ENCODE results near the gene RANBP3.
A peak's percentile ranks its signal among the peaks of the same experiment; 100 is the strongest.
"Not testable (repeated sequence)": the region's sequence is repeated elsewhere in the genome, so short reads cannot be mapped to it uniquely, and the experiment has no call there.

The RANBP3 gene

DNA sequence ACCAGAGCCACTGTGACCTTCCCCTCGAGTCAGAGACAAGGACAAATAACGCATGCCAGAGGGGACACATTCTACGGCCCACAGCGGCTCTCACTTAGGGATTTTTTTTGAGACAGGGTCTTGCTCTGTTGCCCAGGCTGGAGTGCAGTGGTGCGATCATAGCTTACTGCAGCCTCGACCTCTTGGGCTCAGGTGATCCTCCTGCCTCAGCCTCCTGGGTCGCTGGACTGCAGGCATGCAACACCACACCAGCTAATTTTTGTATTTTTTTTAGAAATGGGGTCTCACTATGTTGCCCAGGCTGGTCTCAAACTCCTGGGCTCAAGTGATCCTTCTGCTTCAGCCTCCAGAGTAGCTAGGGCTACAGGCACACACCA lies 28.1 kb upstream of the RANBP3 start:
- DNase-seq, result not testable (repeated sequence)

- no peak for DNase-seq
Observed at GRCh38 chr19:6005321-6006069, 27.6 kb upstream of the RANBP3 start.

DNA sequence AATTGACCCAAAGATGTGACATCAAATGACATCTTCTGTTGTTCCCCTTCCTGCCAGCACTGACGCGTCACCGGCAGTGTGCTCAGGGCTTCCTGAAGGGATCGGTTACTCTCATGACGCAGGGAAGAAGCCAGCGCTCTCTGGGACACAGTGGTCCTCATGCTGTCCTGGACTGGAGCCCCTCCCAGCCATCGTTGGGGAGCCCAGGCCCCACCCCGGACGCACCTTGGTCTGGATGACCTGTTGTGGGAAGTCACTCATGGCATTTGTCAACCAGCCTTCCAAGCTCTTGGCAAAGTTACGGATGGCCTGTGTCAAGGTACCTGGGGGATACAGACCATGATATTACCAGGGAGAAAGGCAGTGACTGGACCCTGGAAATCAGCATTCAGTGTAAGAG lies 26.0 kb upstream of the RANBP3 start:
- no peak for DNase-seq

DNA sequence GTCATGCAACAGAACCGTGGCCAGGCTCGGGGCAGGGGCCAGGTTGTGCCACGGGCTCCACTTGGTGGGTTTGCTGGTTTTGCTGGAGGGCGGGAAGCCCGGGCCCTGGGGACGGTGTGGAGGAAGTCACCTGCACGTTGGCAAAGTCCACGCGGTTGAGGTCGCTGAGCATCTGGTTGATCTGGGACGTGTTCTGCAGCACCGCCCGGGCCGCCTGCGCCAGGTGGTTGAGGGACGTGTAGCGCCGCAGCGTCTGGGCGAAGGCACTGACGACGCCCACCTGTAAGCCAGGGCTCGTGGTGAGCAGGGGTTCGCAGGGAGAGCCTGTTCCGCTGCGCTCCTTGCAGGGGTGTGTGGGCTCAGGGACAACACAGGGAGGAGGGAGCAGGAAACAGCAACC lies 24.7 kb upstream of the RANBP3 start:
- DNase-seq, result no peak

DNA sequence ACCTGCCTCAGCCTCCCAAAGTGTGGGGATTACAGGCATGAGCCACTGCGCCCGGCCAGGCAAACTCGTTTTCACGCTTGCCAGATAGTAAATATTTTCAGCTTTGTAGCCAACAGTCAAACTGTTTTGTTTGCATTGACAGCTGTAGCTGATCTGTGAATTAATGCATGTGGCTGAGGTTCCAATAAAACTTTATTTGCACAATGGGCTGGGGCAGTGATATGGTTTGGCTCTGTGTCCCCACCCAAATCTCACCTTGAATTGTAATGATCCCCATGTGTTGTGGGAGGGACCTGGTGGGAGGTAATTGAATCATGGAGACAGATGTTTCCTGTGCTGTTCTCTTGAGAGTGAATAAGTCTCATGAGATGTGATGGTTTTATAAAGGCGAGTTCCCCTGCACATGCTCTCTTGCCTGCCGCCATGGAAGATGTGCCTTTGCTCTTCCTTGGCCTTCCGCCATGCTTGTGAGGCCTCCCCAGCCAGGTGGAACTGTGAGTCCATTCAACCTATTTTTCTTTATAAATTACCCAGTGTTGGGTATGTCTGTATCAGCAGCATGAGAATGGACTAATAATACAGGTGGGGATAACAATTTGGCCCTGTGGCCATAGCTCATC lies 22.4 kb upstream of the RANBP3 start:
- no peak for DNase-seq

GRCh38 chr19:5999693-6000092 lies 21.8 kb upstream of the RANBP3 start:
- DNase-seq, result no peak

DNA sequence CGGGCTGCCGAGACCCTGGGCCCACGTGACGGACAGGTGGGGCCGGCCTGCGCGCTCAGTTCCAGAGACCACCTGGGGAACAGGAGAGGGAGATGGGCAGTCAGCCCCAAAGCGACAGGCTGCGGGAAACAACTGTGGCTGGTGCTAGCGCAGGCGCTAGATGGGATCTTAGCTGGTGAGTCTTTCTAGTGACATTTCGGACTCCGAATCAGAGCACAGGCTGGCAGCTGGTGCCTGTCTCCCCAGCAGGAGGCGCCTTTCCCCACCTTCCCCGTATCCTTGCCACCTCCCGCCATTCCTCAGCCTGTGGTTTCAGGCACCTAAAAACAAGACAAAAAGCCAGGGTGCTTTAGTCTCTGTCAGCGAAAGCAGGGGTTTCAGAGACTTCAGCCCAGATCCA lies 19.4 kb upstream of the RANBP3 start:
- no peak for DNase-seq

DNA sequence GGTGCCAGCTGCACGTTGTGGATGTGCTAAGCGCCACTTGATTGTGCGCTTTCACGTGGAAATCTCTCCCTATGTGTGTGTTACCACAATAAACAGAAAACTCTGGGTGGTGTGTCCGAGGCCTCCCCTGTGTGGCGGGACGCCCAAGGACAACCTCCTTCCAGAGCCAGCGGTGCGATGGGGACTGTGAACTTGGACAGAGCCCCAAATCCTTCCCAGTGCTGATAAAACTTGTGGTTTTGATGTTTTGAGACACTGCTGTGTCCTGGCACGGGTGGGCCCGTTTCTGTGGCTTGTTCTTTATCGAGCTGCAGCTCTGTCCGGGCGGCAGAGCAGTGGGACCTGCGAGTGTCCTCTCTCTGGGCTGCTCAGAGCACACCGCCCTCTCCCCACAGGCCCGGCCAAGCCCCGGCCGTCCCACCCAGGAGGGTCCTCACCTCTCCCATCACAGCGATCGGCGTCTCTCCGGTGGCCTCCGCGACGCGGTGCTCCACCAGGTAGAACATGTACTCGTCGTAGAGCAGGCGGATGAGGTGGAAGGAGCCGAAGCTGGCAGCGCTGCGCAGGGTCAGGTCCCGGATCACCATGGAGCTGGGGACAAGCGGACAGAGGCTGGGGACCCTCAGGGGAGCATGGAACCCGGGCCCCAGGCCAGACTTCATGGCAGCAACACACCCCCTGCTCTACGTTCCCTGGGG lies 18.8 kb upstream of the RANBP3 start:
- no peak for DNase-seq

DNA sequence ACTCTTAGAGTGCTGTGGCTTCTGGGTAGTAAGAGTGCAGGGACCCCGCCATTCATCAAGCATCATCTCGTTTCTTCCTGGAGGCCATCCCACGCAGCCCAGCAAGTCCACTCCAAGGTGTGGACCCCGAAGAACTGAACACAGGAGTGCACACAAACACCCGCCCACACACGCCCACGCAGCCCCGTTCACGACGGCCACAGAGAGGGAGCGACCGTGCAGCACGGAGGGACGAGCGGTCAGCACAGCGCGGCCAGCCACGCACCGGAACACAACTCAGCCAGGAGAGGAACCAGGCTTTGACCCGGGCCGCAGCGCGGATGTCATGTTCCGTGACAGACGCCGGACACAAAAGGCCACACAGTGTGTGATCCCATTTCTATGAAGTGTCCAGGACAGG lies 18.2 kb upstream of the RANBP3 start:
- no peak for DNase-seq

- DNase-seq, result no peak
Observed at GRCh38 chr19:5995606-5996005, 17.7 kb upstream of the RANBP3 start.

DNA sequence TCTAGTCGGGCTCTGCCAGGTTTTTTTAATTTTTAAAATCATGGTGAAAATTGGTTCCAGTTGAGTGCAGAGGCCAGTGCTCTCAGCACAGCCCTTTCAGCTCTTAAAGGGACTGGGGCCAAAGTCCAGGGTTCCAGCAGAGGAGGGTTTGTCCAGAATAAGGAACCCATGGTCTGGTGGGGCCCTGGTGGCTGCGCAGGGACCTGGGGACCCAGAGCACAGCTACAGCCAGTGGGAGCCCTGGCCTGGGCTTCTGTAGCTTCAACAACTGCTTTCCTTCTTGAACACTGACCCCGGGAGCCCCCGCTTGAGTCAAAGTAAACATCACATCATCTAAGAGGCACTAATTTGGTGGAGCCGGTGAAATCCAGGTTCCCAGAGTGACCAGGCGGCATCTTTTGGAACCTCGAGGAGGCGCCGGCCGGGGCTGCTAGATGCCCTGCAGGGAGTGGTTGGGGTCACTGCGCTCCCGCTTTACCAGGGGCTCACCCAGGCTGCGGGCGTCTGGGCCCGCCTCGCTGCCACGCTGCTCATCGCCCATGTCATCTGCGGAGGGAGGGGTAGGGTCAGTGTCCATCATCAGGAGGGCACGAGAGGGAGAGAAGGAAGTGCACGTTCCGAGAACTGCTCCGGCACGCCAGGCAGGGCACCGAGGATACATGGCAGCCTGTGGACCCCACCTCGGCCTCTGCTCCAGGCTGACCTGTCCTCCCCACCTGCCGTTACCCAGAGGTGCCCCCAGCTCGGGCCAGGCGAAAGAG lies 16.6 kb upstream of the RANBP3 start:
- DNase-seq, result no peak

GRCh38 chr19:5993648-5994358 lies 15.9 kb upstream of the RANBP3 start:
- peak; percentile 30 for DNase-seq

DNA sequence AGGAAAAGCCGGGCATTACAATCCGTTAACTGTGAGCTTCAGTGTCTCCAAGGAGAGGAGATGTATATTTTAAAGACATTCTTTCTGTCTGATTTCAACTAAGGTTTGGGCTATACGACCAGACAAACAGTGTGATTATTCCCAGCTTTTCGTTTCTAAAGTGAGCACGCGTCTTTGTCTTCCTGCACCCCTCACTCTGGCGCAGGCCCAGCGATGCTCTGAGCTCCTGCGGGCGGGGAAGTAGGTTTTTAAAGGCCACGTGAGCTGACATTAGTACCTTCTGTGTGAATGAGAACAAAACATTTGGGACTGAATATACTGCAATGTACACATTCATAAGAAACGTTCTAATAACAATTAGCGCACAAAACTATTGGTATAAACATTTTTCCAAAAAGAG lies 15.3 kb upstream of the RANBP3 start:
- DNase-seq, result no peak

- no peak for DNase-seq
Observed at GRCh38 chr19:5992756-5993155, 14.8 kb upstream of the RANBP3 start.

DNA sequence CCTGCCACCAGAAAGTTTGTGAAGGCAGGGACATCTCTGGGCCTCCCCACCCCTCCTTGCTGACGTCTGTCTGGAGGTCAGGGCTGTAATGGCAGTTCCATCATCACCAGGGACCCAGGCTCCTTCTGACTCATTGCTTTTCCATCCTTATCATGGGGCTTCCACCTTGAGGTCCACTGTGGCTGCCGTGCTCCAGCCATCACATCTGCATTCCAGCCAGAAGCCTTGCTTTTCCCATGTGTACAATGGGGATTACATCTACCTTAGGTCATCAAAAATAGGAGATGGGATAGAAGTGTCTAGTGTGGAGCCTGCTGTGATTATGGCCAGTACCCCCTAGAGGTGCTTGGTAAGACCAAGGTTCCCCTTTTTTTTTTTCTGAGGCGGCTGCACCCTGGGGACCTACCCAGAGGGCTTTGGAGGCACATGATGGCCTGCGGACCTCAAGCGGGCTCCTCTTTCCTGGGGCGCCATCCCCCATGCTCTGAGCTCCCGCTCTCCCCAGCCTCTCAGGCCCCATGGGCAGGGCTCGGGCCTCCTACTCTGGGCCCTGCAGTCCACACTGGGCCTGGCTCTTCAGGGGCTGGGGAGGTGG lies 13.4 kb upstream of the RANBP3 start:
- no peak for DNase-seq

DNA sequence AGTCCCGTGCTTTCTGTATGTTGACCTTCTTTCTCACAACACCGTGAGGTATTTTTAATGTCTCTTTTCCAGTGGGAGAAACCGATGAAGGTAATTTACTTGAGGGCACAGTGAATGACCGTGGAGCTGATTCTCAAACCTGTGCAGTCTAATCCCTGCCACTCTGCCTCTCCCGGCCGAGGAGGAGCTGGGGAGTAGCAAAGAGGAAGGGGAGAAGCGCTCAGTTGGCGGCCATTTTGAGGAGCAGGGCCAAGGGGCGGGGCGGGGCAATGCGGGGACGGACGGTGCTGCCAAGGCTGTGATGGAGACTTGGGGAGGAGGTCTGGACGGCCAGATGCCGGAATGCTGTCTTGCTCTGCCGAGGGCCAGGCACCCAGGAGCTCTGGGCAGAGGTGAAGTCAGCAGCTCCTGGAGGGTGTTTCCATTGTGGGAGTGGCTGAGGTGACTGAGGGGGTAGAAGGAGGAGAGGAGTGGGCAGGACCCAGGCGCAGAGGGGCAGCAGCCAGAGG lies 12.4 kb upstream of the RANBP3 start:
- DNase-seq, result no peak

DNA sequence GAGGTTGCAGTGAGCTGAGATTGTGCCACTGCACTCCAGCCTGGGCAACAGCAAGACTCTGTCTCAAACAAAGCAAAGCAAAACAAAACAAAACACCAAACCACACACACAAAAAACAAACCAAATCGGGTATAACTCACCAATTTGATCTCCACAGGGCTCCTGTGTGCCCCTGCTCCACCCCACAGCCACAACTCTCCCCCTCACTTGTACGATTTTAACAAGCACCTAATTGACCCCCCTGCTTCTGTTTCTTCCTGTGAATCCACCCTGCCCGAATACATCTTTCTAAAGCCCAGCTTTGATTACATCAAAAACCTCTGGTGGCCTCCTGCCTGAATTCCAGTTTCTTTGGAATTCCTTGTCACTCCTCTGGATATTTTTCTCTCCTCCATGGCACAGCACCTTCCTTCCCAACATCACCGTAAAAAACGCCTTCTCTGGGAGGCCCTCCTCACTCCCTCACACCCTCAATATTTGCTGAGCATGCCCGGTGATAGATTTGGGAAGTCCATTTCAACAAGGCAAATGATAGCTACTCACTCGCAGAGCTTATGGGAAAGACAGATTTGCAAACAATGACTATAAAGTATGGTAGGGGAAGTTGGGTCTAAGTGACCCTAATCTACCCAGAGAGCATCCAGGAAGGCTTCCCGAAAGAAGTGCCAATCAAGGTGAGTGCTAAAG lies 11.6 kb upstream of the RANBP3 start:
- no peak for DNase-seq

DNA sequence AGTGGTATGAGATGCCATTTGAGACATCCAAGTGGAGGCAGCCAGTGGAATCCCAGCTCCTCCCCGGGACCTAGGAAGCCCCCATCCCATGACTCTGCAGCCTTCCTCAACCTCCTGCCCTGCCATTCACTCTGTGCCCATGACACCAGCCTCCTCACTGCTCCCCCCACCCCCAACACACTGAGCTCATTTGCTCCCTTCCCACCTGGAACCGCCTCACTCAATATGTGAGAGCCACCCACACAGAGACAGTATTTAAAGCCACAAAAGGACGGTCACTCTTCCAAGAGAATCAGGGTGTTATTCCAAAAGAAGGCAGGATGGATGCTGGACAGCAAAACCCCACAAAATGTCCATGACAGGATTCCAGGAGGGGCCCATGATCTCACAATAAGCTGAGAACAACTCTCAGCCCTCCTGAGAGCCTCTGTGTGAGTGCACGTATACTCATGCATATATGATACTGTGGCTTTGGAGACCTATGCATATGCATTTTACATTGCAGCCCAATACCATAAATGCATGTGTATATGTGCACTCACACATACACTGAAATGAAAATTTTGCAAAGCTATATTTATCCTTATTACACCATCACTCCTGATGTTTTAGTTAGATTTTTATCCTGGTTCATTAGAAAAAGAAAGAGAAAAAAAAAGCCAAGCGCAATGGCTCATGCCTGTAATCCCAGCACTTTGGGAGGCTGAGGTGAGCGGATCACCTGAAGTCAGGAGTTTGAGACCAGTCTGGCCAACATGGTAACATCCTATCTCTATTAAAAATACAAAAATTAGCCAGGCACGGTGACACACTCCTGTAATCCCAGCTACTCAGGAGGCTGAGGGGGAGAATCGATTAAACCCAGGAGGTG lies 10.8 kb upstream of the RANBP3 start:
- peak; percentile 25 for DNase-seq

GRCh38 chr19:5987077-5987818 lies 9.3 kb upstream of the RANBP3 start:
- peak; percentile 70 for DNase-seq
